Neuronal stem cell (in vitro differentiated cells): ENCODE measurements around the gene MILR1.
A peak's percentile ranks its signal among the peaks of the same experiment; 100 is the strongest.
"Not testable (repeated sequence)": the region's sequence is repeated elsewhere in the genome, so short reads cannot be mapped to it uniquely, and the experiment has no call there.

Source experiments
- DNase-seq: peaks from one replicate; pipeline ENCODE4 v3.0.0-alpha.2; 2013; ENCODE audit warnings: low spot score
- H2AFZ ChIP-seq: one replicate; pipeline ENCODE4 v1.6.1; 2013; ENCODE audit warnings: mild to moderate bottlenecking, low read length, inconsistent platforms
- H2AK5ac ChIP-seq: 2 replicates; pipeline ENCODE4 v1.6.1; 2013; ENCODE audit warnings: low read depth, mild to moderate bottlenecking, inconsistent platforms, low read length, moderate library complexity, mixed read lengths
- H2BK120ac ChIP-seq: 2 replicates; pipeline ENCODE4 v1.6.1; 2013; ENCODE audit warnings: low read depth, mild to moderate bottlenecking, inconsistent platforms, low read length, moderate library complexity, mixed read lengths
- H2BK12ac ChIP-seq: one replicate; pipeline ENCODE4 v1.6.1; 2013; ENCODE audit warnings: low read length, inconsistent platforms
- H2BK15ac ChIP-seq: 2 replicates; pipeline ENCODE4 v1.6.1; 2013; ENCODE audit warnings: mild to moderate bottlenecking, low read length, inconsistent platforms, mixed read lengths
- H2BK5ac ChIP-seq: one replicate; pipeline ENCODE4 v1.6.1; 2013; ENCODE audit warnings: inconsistent platforms, mild to moderate bottlenecking, low read length, moderate library complexity
- H3K14ac ChIP-seq: one replicate; pipeline ENCODE4 v1.6.1; 2013; ENCODE audit warnings: low read length, inconsistent platforms
- H3K18ac ChIP-seq: 2 replicates; pipeline ENCODE4 v1.6.1; 2013; ENCODE audit warnings: low read length, inconsistent platforms
- H3K23ac ChIP-seq: 2 replicates; pipeline ENCODE4 v1.6.1; 2013; ENCODE audit warnings: low read depth, mild to moderate bottlenecking, mixed read lengths, low read length, inconsistent platforms; ENCODE audit not compliant: poor library complexity
- H3K27ac ChIP-seq: replicated peaks from 3 replicates; pipeline ENCODE4 v1.5.1; 2013; ENCODE audit warnings: low read length, inconsistent platforms
- H3K27me3 ChIP-seq, 3 experiments: 2 replicates each; pipeline ENCODE4 v1.6.1; 2013; ENCODE audit warnings: low read length in 3 of 3, mild to moderate bottlenecking in 2 of 3, inconsistent platforms in 1 of 3, low read depth in 1 of 3, mixed read lengths in 1 of 3, moderate library complexity in 1 of 3; ENCODE audit not compliant: control insufficient read depth in 3 of 3, insufficient read depth in 3 of 3
- H3K36me3 ChIP-seq, 2 donors: replicated peaks in 1 of 2; 2 replicates each; pipeline ENCODE4 v1.6.1; 2013; ENCODE audit warnings: low read length in 2 of 2; ENCODE audit not compliant: control insufficient read depth in 2 of 2, insufficient read depth in 2 of 2
- H3K4ac ChIP-seq: 2 replicates; pipeline ENCODE4 v1.6.1; 2013; ENCODE audit warnings: inconsistent platforms, mild to moderate bottlenecking, low read length, moderate library complexity
- H3K4me1 ChIP-seq, 2 donors: 1 replicate in 1 of 2; 2 replicates in 1 of 2; pipeline ENCODE4 v1.6.1; 2013; ENCODE audit warnings: low read length in 2 of 2, low read depth in 1 of 2; ENCODE audit not compliant: control insufficient read depth in 2 of 2, insufficient read depth in 1 of 2
- H3K4me2 ChIP-seq: one replicate; pipeline ENCODE4 v1.6.1; 2013; ENCODE audit warnings: mild to moderate bottlenecking, low read length, inconsistent platforms; ENCODE audit not compliant: insufficient read depth, poor library complexity, severe bottlenecking
- H3K4me3 ChIP-seq, 2 donors: 2 replicates each; pipeline ENCODE4 v1.5.1; 2013; ENCODE audit warnings: low read length in 2 of 2, mild to moderate bottlenecking in 2 of 2, inconsistent platforms in 1 of 2, moderate library complexity in 1 of 2
- H3K79me1 ChIP-seq: one replicate; pipeline ENCODE4 v1.6.1; 2013; ENCODE audit warnings: low read depth, mild to moderate bottlenecking, inconsistent platforms, low read length, moderate library complexity
- H3K9ac ChIP-seq: one replicate; pipeline ENCODE4 v1.6.1; 2013; ENCODE audit warnings: mild to moderate bottlenecking, low read depth, low read length, inconsistent platforms; ENCODE audit not compliant: poor library complexity
- H3K9me3 ChIP-seq, 2 donors: replicated peaks in 1 of 2; 2 replicates each; pipeline versions ENCODE3 to v1.6.1; 2013; ENCODE audit warnings: low read length in 2 of 2, mild to moderate bottlenecking in 2 of 2, inconsistent platforms in 1 of 2, low read depth in 1 of 2, mixed read lengths in 1 of 2, moderate library complexity in 1 of 2; ENCODE audit not compliant: control insufficient read depth in 2 of 2, insufficient read depth in 1 of 2
- H4K8ac ChIP-seq: one replicate; pipeline ENCODE4 v1.6.1; 2013; ENCODE audit warnings: low read depth, mild to moderate bottlenecking, inconsistent platforms, low read length, moderate library complexity
- H4K91ac ChIP-seq: one replicate; pipeline ENCODE4 v1.6.1; 2013; ENCODE audit warnings: low read length, low read depth, mild to moderate bottlenecking, inconsistent platforms; ENCODE audit not compliant: poor library complexity
- WGBS, 2 donors: extraction: QIAGEN DNeasy Blood & Tissue Kit; methylation state at CpG; one replicate each; pipeline ENCODE4 v1.1.7; 2013; ENCODE audit warnings: missing lambda C conversion rate in 2 of 2, mixed read lengths in 1 of 2; ENCODE audit not compliant: insufficient read length in 2 of 2, insufficient replicate concordance in 1 of 2; ENCODE audit errors: extremely low coverage in 2 of 2; 5-methylcytosine and 5-hydroxymethylcytosine counted together

The MILR1 gene

DNA sequence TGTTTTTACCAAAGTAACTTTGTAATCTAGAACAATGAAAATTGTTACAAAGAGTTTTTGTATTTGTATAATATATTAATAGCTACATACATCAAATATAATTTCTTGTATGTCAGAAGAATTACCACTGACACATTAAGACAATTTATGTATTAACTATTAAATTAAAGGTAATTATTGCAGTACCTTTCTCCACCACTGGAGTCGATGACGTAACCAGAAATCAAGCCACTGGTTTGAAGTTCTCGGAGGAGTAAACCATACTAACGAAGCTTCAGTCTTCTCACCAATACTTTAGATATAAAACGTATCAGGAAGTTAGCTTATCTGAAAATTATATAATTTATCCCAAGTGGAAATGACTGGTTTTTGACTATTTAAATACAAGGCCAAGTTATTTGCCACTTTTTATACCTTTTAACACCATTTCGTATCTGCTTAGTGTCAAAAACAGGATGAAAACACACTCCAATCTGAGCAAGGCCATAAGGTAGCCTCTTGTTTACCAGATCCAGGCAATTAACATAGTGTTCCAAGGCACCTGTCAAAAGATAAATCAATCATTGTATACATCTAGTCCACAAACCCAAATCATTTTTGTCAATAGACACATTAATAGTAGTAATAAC, 43.7 kb downstream of the MILR1 start:
- Histone ChIP-seq H2BK120ac (no peak overlapping the region), H3K23ac (no peak overlapping the region), H3K4me3 (no peak overlapping the region), H4K91ac (no peak overlapping the region), H3K4ac (no peak overlapping the region), H2BK5ac (no peak overlapping the region), H2AK5ac (no peak overlapping the region), H3K9ac (no peak overlapping the region), H2AFZ (no peak overlapping the region), H4K8ac (no peak overlapping the region), H3K4me2 (no peak overlapping the region), H3K14ac (no peak overlapping the region), H2BK12ac (no peak overlapping the region), H3K27ac (no peak overlapping the region), H3K79me1 (peaks cover 3% of the 10 kb centered on the region), H3K27me3 (no peaks in the 10 kb centered on the region), H3K36me3 (peaks cover 17 to 68% of the 10 kb centered on the region in 2 donors), H3K18ac (no peak overlapping the region), H3K4me1 (peaks cover 2 to 3% of the 10 kb centered on the region in 2 donors), H3K9me3 (no peaks in the 10 kb centered on the region), H2BK15ac (no peak overlapping the region)
- no CpG with 5 or more reads among the region's 6 CpGs for WGBS, 2 donors
- no peak for DNase-seq

DNA sequence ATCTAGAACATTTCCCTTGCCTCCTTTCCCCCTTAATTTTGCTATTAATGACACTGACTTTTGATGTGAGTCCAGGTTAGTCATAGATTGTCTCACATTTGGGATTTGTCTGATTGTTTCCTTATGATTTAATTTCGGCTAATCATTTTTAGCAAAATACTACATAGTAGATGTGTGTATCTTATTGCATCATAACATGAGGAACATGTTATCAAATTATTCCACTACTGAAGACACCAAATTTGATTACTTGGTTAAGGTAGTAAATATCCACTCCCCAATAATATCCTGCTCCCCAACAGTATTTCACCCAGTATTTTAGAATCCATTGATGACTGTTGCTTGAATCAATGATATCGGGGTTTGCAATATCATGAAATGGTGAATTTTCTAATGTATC, 45.2 kb downstream of the MILR1 start:
- H3K36me3 ChIP-seq = peaks cover 17 to 68% of the 10 kb centered on the region in 2 donors

GRCh38 chr17:64495300-64495699, 46.4 kb downstream of the MILR1 start:
- not testable (repeated sequence) for H3K9me3 ChIP-seq, H3K9ac ChIP-seq, H3K27ac ChIP-seq, H3K4ac ChIP-seq, H3K18ac ChIP-seq, H3K4me2 ChIP-seq, H4K91ac ChIP-seq, H3K27me3 ChIP-seq, DNase-seq, H2BK15ac ChIP-seq, H3K14ac ChIP-seq, H2AFZ ChIP-seq, H2BK120ac ChIP-seq, H4K8ac ChIP-seq, H3K4me3 ChIP-seq, H2BK5ac ChIP-seq, H2AK5ac ChIP-seq, H3K79me1 ChIP-seq, H3K23ac ChIP-seq, H3K4me1 ChIP-seq, H2BK12ac ChIP-seq
- H3K36me3 ChIP-seq = peaks cover 16 to 68% of the 10 kb centered on the region in 2 donors
- whole genome bisulfite sequencing, 2 donors = 100% methylated on average over 1 of the region's 5 CpGs

More for the DNA sequence above, 45.2 kb downstream of the MILR1 start:
- Histone ChIP-seq H3K18ac (no peak overlapping the region), H2BK120ac (no peak overlapping the region), H3K79me1 (peaks cover 3% of the 10 kb centered on the region), H3K4me3 (no peak overlapping the region), H3K9me3 (no peaks in the 10 kb centered on the region), H4K91ac (no peak overlapping the region), H2BK15ac (no peak overlapping the region), H3K9ac (no peak overlapping the region), H3K27ac (no peak overlapping the region), H3K4me1 (peaks cover 2 to 8% of the 10 kb centered on the region in 2 donors), H3K14ac (no peak overlapping the region), H2BK12ac (no peak overlapping the region), H3K23ac (no peak overlapping the region), H4K8ac (no peak overlapping the region), H3K4me2 (no peak overlapping the region), H3K4ac (no peak overlapping the region), H2AFZ (no peak overlapping the region), H2BK5ac (no peak overlapping the region), H2AK5ac (no peak overlapping the region), H3K27me3 (no peaks in the 10 kb centered on the region)
- WGBS, 2 donors = no CpG with 5 or more reads among the region's 2 CpGs
- DNase-seq = no peak

DNA sequence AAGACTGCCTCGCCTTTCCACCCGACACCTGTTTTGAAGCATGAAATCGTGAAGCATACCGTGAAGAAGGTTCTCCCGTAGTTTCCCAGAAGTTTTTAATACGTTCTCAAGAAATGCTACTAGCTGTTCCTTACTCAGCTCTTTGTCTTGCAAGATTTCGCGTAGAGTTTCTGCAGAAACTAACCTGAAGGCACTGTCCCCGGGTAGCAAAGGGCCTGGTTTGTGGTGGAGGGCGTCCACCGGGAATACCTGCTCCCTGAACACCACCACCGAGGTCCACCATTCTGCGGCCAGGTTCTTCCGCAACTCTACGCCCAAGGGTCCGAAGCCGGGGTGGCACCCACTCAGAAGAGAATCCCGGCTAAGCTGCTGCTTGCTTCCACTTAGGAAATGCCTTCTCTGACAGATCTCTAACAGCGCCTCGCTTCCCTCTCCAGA, 47.5 kb downstream of the MILR1 start:
- peak overlapping the region; percentile 12 for H3K23ac ChIP-seq
- H2BK120ac ChIP-seq = no peak overlapping the region
- H3K4ac ChIP-seq = no peak overlapping the region
- no peak overlapping the region for H2BK12ac ChIP-seq
- H3K9ac ChIP-seq = peak overlapping the region; percentile 91
- no peaks in the 10 kb centered on the region for H3K9me3 ChIP-seq
- peak overlapping the region; percentile 86 for H2AFZ ChIP-seq
- H3K4me2 ChIP-seq = peak overlapping the region; percentile 78
- DNase-seq = no peak
- H3K79me1 ChIP-seq = peaks cover 3% of the 10 kb centered on the region
- no peak overlapping the region for H2BK15ac ChIP-seq
- H2BK5ac ChIP-seq = peak overlapping the region; percentile 14
- peaks cover 2 to 8% of the 10 kb centered on the region in 2 donors for H3K4me1 ChIP-seq
- H4K8ac ChIP-seq = no peak overlapping the region
- H3K36me3 ChIP-seq = peaks cover 26 to 68% of the 10 kb centered on the region in 2 donors
- peak overlapping the region; percentile 71 for H3K27ac ChIP-seq
- no peak overlapping the region for H2AK5ac ChIP-seq
- H3K4me3 ChIP-seq = peak overlapping the region; percentile 70 to 91
- no peak overlapping the region for H3K14ac ChIP-seq
- WGBS, 2 donors = no CpG with 5 or more reads among the region's 20 CpGs
- no peaks in the 10 kb centered on the region for H3K27me3 ChIP-seq
- H4K91ac ChIP-seq = no peak overlapping the region
- peak overlapping the region; percentile 80 for H3K18ac ChIP-seq
